Tibial nerve (tissue), 4 donors: ENCODE data around the gene PLCB3.

Experiments
- EP300 ChIP-seq, 2 donors: sonication (generic); formaldehyde crosslinking; IDR thresholded peaks; one replicate each; pipeline ENCODE4 v1.6.1; 2017; ENCODE audit warnings: antibody characterized with exemption in 2 of 2, mild to moderate bottlenecking in 1 of 2
- TF ChIP-seq, protein P1 (sequence below), 5 experiments: fragments of 200-600 bp in 3 of 5; fragments of 450-650 bp in 2 of 5; sonication (generic) in 3 of 5; IDR thresholded peaks; one replicate each; pipeline ENCODE4 v1.5.1; 2016 to 2019; ENCODE audit warnings: antibody characterized with exemption in 5 of 5, mild to moderate bottlenecking in 3 of 5, moderate library complexity in 2 of 5

DNA sequence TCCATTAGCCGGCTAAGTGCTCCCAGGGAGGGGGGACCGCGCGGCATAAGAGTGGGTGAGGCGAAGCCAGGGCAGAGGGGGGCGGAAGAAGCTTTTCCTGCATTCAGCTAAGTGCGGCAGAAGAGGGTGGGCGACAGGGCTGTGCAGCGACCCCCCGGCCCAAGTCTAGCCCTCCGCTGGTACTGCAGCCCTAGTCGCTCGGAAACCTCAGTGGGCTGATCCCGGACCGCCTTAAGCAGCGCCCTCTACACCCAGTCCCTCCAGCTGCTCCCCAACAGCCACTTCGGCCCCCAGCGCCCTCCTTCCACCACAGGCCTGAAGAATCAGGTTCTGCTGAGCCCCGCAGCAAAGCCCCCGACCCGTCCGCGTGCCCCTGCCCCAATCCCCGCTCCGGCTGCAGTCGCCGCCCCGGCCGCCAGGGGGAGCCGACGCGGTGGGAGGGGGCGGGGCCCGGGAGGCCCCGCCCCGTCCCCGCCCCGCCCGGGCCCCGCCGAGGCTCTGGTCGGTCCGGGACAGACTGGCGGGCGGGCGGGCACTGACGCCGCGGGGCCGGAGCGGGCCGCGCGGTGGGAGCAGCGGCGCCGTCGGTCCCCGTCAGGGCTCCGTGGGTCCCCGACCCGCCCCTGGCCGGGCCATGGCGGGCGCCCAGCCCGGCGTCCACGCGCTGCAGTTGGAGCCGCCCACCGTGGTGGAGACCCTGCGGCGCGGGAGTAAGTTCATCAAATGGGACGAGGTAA lies at the start of gene PLCB3:
- TF ChIP-seq, protein P1, sequence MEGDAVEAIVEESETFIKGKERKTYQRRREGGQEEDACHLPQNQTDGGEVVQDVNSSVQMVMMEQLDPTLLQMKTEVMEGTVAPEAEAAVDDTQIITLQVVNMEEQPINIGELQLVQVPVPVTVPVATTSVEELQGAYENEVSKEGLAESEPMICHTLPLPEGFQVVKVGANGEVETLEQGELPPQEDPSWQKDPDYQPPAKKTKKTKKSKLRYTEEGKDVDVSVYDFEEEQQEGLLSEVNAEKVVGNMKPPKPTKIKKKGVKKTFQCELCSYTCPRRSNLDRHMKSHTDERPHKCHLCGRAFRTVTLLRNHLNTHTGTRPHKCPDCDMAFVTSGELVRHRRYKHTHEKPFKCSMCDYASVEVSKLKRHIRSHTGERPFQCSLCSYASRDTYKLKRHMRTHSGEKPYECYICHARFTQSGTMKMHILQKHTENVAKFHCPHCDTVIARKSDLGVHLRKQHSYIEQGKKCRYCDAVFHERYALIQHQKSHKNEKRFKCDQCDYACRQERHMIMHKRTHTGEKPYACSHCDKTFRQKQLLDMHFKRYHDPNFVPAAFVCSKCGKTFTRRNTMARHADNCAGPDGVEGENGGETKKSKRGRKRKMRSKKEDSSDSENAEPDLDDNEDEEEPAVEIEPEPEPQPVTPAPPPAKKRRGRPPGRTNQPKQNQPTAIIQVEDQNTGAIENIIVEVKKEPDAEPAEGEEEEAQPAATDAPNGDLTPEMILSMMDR (IDR thresholded peaks at IDR 0.05) = peak; percentile 88 to 100 (median 96)
- TF ChIP-seq EP300 (IDR thresholded peaks at IDR 0.05) = no peak
